Fibroblast of lung (primary cell): Measurements from ENCODE around the gene MVP.

Experiments used
- CTCF ChIP-seq, 2 donors: IDR thresholded peaks in 1 of 2; conservative IDR thresholded peaks in 1 of 2; 1 replicate in 1 of 2; 2 replicates in 1 of 2; pipeline ENCODE4 v1.5.1; 2011 to 2012; ENCODE audit warnings: low read length in 2 of 2, control low read depth in 1 of 2, inconsistent platforms in 1 of 2, low read depth in 1 of 2, mild to moderate bottlenecking in 1 of 2
- EZH2 ChIP-seq: IDR thresholded peaks from 2 replicates; pipeline ENCODE4 v1.5.1; 2012; ENCODE audit warnings: low read length, control low read depth, mild to moderate bottlenecking; ENCODE audit errors: missing control alignments

- TF ChIP-seq CTCF (conservative IDR thresholded peaks at IDR 0.05 in 1 of 2, IDR thresholded peaks at IDR 0.05 in 1 of 2; ENCODE audit: low read depth in 1 of 2, low read length in 2 of 2) (no peak), EZH2 (no peak)
Measured at GRCh38 chr16:29835926-29836325, 15.7 kb downstream of the MVP start.
